A673 (cell line): ENCODE measurements around the gene AP1M1. TPM values are rescaled to one million over a fixed set of nuclear protein-coding genes. Genes with fewer than 3 reads are reported as not detected.
A peak's percentile ranks its signal among the peaks of the same experiment; 100 is the strongest.

Source experiments
- BruUV-seq: library from RNA; stranded (reverse); fragments of 400-500 nt; replicated peaks from 2 replicates; lab custom pipeline; 2021; lab: Mats Ljungman, UMichigan
- CTCF ChIA-PET: fragments of 300-600 bp; sonication (Branson Sonifier 250); formaldehyde crosslinking; loops from one replicate; lab custom pipeline; 2022; ENCODE audit warnings: antibody characterized with exemption; lab: Charles Lee
- POLR2A ChIA-PET: fragments of 300-600 bp; sonication (Branson Sonifier 250); formaldehyde crosslinking; loops from one replicate; lab custom pipeline; 2022; ENCODE audit warnings: antibody characterized with exemption; ENCODE audit not compliant: low non-redundant PET; lab: Charles Lee
- DNase-seq: peaks from one replicate; pipeline ENCODE4 v3.0.0-alpha.2; 2015; ENCODE audit warnings: low spot score
- H3K27ac ChIP-seq: fragments of 200-600 bp; sonication (generic); 2 replicates; pipeline ENCODE4 v1.5.1; 2016; ENCODE audit warnings: mixed run types, low read depth, mild to moderate bottlenecking, mixed read lengths, antibody characterized with exemption, low read length; ENCODE audit not compliant: poor library complexity, severe bottlenecking
- H3K27me3 ChIP-seq: fragments of 200-600 bp; sonication (generic); replicated peaks from 2 replicates; pipeline ENCODE4 v1.6.1; 2017; ENCODE audit warnings: mixed run types, low read depth, mild to moderate bottlenecking, mixed read lengths, antibody characterized with exemption, low read length; ENCODE audit not compliant: insufficient read depth, poor library complexity
- H3K36me3 ChIP-seq: fragments of 200-600 bp; sonication (generic); 2 replicates; pipeline ENCODE4 v1.6.1; 2016; ENCODE audit warnings: mixed run types, mild to moderate bottlenecking, mixed read lengths, antibody characterized with exemption, low read length; ENCODE audit not compliant: insufficient read depth, poor library complexity, severe bottlenecking
- H3K4me1 ChIP-seq: fragments of 200-600 bp; sonication (generic); 2 replicates; pipeline ENCODE4 v1.6.1; 2017; ENCODE audit warnings: mixed run types, mild to moderate bottlenecking, mixed read lengths, antibody characterized with exemption, low read length; ENCODE audit not compliant: insufficient read depth, poor library complexity, severe bottlenecking
- H3K4me3 ChIP-seq: fragments of 200-600 bp; sonication (generic); 2 replicates; pipeline ENCODE4 v1.5.1; 2016; ENCODE audit warnings: low read depth, mixed run types, mild to moderate bottlenecking, mixed read lengths, low read length; ENCODE audit not compliant: poor library complexity, severe bottlenecking
- H3K9me3 ChIP-seq: fragments of 200-600 bp; sonication (generic); 2 replicates; pipeline ENCODE4 v1.6.1; 2016; ENCODE audit warnings: mixed run types, low read depth, mild to moderate bottlenecking, mixed read lengths, antibody characterized with exemption, low read length; ENCODE audit not compliant: poor library complexity, severe bottlenecking
- EZH2 ChIP-seq: fragments of 200-600 bp; sonication (generic); IDR thresholded peaks from 2 replicates; pipeline ENCODE4 v1.6.1; 2017; ENCODE audit warnings: borderline replicate concordance, low read depth, mild to moderate bottlenecking, mixed read lengths, antibody characterized with exemption, low read length; ENCODE audit not compliant: poor library complexity, severe bottlenecking
- intact Hi-C: fragments of 100-400 bp; cut with micrococcal nuclease; formaldehyde crosslinking; loops from one replicate; pipeline ENCODE4 v1.10.0; 2022; ENCODE audit not compliant: unreplicated experiment
- total RNA-seq: library from RNA; stranded (reverse); gene quantifications from 2 replicates; pipeline ENCODE4 v1.2.3, GENCODE V29; 2021
- TF ChIP-seq, protein P1 (sequence below): fragments of 300-800, 200-600 bp; sonication (generic); conservative IDR thresholded peaks from 2 replicates; pipeline ENCODE4 v1.5.1; 2017; ENCODE audit warnings: low read depth, mild to moderate bottlenecking, antibody characterized with exemption, low read length, moderate library complexity, mixed read lengths

The AP1M1 gene
- total RNA-seq, 1 experiment from 2014 or later, result 105 TPM

- Histone ChIP-seq H3K27me3 (no peaks in the 10 kb centered on the region), H3K9me3 (no peaks in the 10 kb centered on the region), H3K36me3 (peaks cover 21% of the 10 kb centered on the region), H3K4me3 (peak overlapping the region; percentile 94), H3K4me1 (peaks cover 4% of the 10 kb centered on the region), H3K27ac (peak overlapping the region; percentile 87)
- no peak for TF ChIP-seq EZH2
- TF ChIP-seq, protein P1, sequence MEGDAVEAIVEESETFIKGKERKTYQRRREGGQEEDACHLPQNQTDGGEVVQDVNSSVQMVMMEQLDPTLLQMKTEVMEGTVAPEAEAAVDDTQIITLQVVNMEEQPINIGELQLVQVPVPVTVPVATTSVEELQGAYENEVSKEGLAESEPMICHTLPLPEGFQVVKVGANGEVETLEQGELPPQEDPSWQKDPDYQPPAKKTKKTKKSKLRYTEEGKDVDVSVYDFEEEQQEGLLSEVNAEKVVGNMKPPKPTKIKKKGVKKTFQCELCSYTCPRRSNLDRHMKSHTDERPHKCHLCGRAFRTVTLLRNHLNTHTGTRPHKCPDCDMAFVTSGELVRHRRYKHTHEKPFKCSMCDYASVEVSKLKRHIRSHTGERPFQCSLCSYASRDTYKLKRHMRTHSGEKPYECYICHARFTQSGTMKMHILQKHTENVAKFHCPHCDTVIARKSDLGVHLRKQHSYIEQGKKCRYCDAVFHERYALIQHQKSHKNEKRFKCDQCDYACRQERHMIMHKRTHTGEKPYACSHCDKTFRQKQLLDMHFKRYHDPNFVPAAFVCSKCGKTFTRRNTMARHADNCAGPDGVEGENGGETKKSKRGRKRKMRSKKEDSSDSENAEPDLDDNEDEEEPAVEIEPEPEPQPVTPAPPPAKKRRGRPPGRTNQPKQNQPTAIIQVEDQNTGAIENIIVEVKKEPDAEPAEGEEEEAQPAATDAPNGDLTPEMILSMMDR, result peak; percentile 48
- DNase-seq, result peak; percentile 39
- ChIA-PET POLR2A (no interaction called here), CTCF (interaction anchor here (0.6 to 1.8 kb wide), 7 partner anchors 12 to 556 kb away, joined by 3 to 18 read pairs (median 3); partner anchors contain the start of gene AP1M1)
- BruUV-seq, result TSS peak; percentile 55
- intact Hi-C loops, result loop anchor here (1.0 kb wide), 1 partner anchor 144 kb away; no protein-coding TSS in a partner anchor
These were observed 12.0 kb upstream of the AP1M1 start for GRCh38 chr19:16185768-16186123.

DNA sequence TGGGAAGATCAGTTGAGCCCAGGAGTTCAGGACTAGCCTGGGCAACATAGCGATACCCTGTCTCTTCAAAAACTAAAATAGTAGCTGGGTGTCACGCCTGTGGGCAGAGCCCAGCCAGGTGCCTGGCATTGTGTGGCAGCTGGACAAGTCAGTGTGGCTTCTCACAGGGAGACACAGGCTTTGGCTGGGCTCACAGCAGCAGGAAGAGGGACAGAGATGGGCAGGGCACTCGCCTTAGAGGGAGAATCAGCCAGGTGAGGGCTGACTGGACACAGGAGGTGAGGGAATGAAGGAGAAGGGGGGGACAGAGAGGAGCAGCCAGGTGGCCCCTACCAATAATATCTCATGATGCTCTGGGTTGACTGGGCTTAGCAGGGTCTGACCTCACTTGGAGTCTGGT is 9.2 kb upstream of the AP1M1 start:
- intact Hi-C loops, result no loop called here
- POLR2A ChIA-PET, result no interaction called here
- no TSS peak for BruUV-seq
- no peaks in the 10 kb centered on the region for H3K9me3 ChIP-seq
- no peak for TF ChIP-seq EZH2
- TF ChIP-seq, protein P1, result no peak
- peaks cover 36% of the 10 kb centered on the region for H3K36me3 ChIP-seq
- H3K4me1 ChIP-seq, result peaks cover 4% of the 10 kb centered on the region
- no peak for DNase-seq
- H3K4me3 ChIP-seq, result no peak overlapping the region
- CTCF ChIA-PET, result no interaction called here
- H3K27ac ChIP-seq, result no peak overlapping the region
- no peaks in the 10 kb centered on the region for H3K27me3 ChIP-seq

DNA sequence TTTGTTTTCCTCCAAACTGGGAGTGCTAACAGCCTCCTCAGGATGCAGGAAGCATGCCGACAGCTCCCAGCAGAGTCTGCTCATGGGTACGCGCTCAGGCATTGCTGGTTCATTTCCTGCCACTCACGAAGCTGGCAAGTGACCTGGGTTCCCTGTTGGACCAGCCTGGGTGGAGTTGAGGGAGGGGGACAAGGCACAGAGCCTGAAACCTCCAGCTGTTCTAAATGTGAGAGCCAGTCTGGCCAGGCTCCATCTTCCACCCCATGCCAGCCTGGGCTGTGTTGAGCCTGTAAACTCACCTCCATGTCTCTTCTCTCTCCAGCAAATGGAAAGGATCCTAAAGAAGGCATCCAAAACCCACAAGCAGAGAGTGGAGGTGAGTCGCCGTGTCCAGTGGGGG is 7.5 kb upstream of the AP1M1 start:
- no peak overlapping the region for H3K27ac ChIP-seq
- H3K4me3 ChIP-seq, result no peak overlapping the region
- no peaks in the 10 kb centered on the region for H3K27me3 ChIP-seq
- H3K9me3 ChIP-seq, result no peaks in the 10 kb centered on the region
- TF ChIP-seq, protein P1, result no peak
- no peak for TF ChIP-seq EZH2
- peaks cover 36% of the 10 kb centered on the region for H3K36me3 ChIP-seq
- intact Hi-C loops, result no loop called here
- no peak for DNase-seq
- ChIA-PET CTCF (interaction anchor here (0.6 kb wide), 3 partner anchors 9 to 364 kb away, joined by 4 to 5 read pairs (median 5); no protein-coding TSS in a partner anchor), POLR2A (interaction anchor here (0.6 to 0.7 kb wide), 3 partner anchors 8 to 39 kb away, joined by 8 to 14 read pairs (median 13); no protein-coding TSS in a partner anchor)
- peaks cover 4% of the 10 kb centered on the region for H3K4me1 ChIP-seq
- BruUV-seq, result no TSS peak
